Neural cell (in vitro differentiated cells): ENCODE data around the gene APH1B.

Experiments
- EP300 ChIP-seq: fragments of 450-650 bp; conservative IDR thresholded peaks from 2 replicates; pipeline ENCODE4 v1.6.1; 2014; ENCODE audit warnings: antibody characterized with exemption, mild to moderate bottlenecking, moderate library complexity; ENCODE audit not compliant: poor library complexity, severe bottlenecking
- EZH2 ChIP-seq: fragments of 200-600, 300-800 bp; shearing (Covaris generic), sonication (generic); IDR thresholded peaks from 2 replicates; pipeline ENCODE4 v1.6.1; 2014; ENCODE audit warnings: antibody characterized with exemption, low read length, borderline replicate concordance, mild to moderate bottlenecking; ENCODE audit not compliant: insufficient read depth, poor library complexity, severe bottlenecking
- MXI1 ChIP-seq: fragments of 450-650 bp; conservative IDR thresholded peaks from 2 replicates; pipeline ENCODE4 v1.6.1; 2014; ENCODE audit warnings: antibody characterized with exemption, mild to moderate bottlenecking; ENCODE audit not compliant: poor library complexity, severe bottlenecking
- POLR2AphosphoS5 ChIP-seq: IDR thresholded peaks from 2 replicates; pipeline ENCODE4 v1.6.1; 2012
- RAD21 ChIP-seq: fragments of 450-650 bp; conservative IDR thresholded peaks from 2 replicates; pipeline ENCODE4 v1.6.1; 2014; ENCODE audit warnings: antibody characterized with exemption, mild to moderate bottlenecking, moderate library complexity
- REST ChIP-seq: IDR thresholded peaks from 2 replicates; pipeline ENCODE4 v1.6.1; 2012; ENCODE audit warnings: borderline replicate concordance
- TAF1 ChIP-seq: IDR thresholded peaks from 2 replicates; pipeline ENCODE4 v1.6.1; 2012; ENCODE audit warnings: low read depth
- TF ChIP-seq, protein P1 (sequence below): fragments of 450-650 bp; IDR thresholded peaks from 2 replicates; pipeline ENCODE4 v1.5.1; 2014; ENCODE audit warnings: antibody characterized with exemption, mild to moderate bottlenecking, moderate library complexity; ENCODE audit not compliant: poor library complexity, severe bottlenecking

DNA sequence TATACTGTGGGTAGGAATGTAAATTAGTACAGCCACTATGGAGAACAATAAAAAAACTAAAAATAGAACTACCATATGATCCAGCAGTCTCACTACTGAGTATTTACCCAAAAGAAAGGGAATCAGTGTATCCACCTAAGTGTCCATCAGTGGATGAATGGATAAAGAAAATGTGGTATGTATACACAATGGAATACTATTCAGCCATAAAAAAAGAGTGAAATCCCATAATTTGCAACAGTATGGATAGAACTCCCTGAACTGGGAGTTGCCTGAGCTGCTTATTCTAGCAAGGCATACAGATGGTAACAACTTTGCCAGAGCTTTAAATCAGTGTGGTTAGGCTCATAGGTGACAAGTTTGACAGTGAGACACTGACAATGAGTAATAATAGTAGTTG, 16.1 kb upstream of the APH1B start:
- TF ChIP-seq REST (no peak), POLR2AphosphoS5 (no peak), EZH2 (no peak), EP300 (no peak), RAD21 (no peak), TAF1 (no peak), MXI1 (no peak)
- TF ChIP-seq, protein P1, sequence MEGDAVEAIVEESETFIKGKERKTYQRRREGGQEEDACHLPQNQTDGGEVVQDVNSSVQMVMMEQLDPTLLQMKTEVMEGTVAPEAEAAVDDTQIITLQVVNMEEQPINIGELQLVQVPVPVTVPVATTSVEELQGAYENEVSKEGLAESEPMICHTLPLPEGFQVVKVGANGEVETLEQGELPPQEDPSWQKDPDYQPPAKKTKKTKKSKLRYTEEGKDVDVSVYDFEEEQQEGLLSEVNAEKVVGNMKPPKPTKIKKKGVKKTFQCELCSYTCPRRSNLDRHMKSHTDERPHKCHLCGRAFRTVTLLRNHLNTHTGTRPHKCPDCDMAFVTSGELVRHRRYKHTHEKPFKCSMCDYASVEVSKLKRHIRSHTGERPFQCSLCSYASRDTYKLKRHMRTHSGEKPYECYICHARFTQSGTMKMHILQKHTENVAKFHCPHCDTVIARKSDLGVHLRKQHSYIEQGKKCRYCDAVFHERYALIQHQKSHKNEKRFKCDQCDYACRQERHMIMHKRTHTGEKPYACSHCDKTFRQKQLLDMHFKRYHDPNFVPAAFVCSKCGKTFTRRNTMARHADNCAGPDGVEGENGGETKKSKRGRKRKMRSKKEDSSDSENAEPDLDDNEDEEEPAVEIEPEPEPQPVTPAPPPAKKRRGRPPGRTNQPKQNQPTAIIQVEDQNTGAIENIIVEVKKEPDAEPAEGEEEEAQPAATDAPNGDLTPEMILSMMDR, result no peak
